NCI-H2227 (cell line): ENCODE data around the gene TIGD4.

Experiments used
- DNase-seq: peaks from one replicate; lab custom pipeline; 2025; ENCODE audit not compliant: unreplicated experiment; lab: John Stamatoyannopoulos, UW

TIGD4 gene

DNA sequence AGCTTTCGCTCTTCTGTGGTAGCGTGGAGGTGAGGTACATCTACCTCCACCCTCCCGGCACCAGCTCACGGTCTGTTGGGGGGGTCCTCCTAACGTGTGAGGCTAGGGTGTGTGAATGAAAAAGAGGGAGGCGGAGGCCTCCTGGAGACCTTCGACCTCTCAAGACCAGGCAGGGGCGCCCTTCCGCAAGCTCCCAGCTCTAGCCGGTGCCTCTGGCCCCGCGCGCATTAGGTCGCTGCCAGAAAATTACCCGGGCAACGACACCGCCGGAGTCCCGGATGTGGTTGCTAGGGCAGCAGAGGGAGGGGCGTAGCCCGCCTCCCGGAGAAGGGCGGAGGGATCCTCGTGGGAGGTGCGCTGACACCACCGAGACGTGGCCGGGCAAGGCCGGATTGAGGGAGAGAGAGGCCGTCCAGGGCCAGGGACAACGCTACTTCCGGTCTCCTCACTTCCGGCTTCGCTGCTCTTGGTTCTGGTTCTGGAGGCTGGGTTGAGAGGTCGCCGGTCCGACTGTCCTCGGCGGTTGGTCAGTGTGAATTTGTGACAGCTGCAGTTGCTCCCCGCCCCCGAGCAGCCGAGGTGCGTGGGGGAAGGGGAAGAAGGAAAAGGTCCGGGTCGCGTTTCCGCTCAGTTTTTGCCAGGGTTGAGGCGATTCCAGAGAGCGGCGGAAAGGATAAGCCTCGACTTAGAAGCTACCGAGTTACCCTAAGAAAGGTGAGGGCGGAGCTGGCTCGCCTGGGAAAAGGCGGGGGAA, at the start of gene TIGD4, which contains the start of gene ARFIP1:
Gene TIGD4, minus strand, starts transcription at position 218 of the 754 bp plus-strand sequence. CDS start 8,726 bp downstream, outside the sequence.
Gene ARFIP1, plus strand, starts transcription at position 442 of the 754 bp plus-strand sequence. CDS start 49,680 bp downstream, outside the sequence.
- DNase-seq, result peak; percentile 95

DNA sequence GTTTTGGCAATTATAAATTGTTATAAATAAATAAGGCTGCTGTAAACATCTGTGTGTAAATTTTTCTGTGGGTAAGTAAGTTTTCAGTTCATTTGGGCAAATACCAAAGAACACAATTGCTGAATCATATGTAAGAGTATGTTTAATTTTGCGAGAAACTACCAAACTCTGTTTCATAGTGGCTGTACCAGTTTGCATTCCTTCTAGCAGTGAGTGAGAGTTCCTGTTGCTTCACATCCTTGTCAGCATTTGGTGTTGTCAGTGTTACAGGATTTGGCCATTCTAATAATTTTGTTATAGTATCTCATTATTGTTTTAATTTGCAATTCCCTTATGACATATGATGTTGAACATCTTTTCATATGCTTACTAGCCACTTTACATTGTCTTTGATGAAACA, 48.6 kb upstream of the TIGD4 start:
- DNase-seq, result no peak

DNA sequence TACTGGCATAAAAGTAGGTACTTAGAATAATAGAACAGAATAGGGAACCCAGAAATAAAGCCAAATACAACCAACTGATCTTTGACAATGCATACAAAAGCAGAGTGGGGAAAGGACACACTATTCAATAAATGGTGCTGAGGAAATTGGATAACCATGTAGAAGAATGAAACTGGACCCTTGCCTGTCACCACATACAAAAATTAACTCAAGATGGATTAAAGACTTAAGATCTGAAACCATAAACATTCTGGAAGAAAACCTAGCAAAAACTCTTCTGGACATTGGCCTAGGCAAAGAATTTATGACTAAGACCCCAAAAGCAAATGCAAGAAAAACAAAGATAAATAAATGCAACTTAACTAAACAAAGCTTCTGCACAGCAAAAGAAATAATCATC, 45.8 kb upstream of the TIGD4 start:
- no peak for DNase-seq

DNA sequence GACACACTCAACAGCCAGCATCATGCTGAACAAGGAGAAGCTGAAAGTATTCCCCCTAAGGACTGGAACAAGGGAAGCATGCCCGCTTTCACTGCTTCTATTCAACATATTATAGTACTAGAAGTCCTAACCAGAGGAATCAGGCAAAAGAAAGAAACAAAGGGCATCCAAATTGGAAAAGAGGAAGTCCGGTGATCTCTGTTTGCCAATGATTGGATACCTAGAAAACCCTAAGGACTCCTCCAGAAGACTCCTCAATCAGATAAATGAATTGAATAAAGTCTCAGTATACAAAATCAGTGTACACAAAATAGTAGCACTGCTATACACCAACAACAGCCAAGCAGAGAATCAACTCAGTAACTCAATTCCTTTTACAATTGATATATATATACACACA, 45.0 kb upstream of the TIGD4 start:
- no peak for DNase-seq

DNA sequence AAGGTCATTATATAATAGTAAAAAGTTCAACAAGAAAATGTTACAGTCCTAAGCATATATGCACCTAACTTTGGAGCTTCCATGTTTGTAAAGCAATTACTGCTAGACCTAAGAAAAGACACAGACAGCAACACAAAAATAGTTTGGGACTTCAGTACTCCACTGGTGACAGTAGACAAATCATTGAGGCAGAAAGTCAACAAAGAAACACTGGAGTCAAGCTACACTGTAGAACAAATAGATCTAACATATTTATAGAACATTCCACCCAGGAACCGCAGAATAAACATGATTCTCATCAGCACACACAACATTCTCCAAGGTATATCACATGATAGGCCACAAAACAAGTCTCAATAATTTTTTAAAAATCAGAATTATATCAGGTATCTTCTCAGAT, 42.8 kb upstream of the TIGD4 start:
- DNase-seq, result no peak

DNA sequence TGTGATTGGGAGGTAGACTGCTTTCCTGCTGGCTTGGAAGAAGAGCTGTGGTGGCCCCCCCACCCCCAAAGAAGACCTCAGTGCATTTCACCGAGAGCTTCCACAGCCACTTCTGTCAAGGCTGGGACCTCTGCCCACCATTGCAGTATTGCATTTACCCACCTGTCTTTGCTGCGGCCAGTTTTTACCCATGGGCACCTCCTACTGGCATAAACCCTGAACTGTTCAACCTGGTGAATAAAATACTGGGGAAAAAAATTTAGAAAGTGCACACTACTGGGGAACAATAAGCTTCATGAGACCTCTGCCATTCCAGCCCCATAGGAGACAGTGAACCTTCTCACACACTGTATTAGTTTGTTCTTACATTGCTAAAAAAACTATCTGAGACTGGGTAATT, 40.5 kb upstream of the TIGD4 start:
- DNase-seq, result no peak

DNA sequence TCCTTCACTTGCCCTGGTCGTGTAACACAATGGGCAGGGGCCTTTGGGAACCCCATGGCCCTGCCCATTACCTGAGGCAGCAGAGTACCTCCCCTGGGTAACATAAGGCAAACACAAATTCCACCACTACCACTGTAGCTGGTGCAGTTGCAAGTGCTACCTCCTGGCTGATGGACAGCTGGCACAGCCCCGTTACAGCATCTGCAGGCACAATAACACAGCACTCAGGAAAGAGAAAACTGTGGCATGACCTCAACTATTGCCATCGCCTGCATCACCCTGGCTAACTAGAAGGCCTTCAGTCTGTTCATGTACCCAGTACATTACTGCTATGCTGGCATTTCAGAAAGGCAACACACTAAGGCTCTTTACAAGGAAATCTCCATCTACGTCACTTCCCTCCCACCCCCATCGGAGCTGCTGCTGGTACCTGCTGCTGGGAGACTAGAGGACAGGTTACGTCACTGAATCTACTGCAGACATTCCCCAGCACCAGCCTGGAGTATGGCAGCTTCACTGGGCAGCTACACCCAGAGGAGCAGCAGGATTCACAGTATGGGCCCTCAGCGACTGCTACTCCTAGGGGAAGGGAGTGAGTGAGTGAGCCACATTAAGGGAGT, 39.6 kb upstream of the TIGD4 start:
- no peak for DNase-seq

DNA sequence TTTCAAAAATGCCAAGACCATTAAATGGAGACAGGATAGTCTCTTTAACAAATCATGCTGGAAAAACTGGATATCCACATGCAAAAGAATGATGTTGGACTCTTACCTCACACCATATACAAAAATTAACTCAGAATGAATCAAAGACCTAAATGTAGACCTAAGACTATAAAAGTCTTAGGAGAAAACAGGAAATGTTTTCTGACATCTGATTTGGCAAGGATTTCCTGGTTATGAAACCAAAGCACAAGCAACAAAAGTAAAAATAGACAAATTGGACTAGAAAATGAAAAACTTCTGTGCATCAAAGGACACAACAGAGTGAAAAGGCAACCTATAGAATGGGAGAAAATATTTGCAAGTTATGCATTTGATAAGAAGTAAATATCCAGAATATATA, 37.8 kb upstream of the TIGD4 start:
- no peak for DNase-seq

DNA sequence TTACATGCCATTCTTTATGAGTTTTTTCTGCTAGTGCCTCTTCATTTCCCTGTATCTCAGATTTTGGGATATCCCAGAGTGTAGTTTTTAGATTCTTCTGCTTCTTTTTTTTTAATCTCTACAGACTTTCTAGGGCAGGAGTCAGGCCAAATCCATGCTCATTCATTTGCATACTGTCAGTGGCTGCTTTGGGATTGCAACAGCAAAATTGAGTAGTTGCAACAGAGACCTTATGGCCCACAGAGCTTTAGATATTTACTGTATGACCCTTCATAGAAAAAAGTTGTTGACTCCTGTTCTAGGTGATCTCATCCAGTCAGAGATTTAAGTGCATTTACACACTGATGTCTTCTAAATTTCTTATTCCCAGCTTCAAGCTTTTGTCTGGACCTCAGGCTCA, 35.5 kb upstream of the TIGD4 start:
- DNase-seq, result no peak

DNA sequence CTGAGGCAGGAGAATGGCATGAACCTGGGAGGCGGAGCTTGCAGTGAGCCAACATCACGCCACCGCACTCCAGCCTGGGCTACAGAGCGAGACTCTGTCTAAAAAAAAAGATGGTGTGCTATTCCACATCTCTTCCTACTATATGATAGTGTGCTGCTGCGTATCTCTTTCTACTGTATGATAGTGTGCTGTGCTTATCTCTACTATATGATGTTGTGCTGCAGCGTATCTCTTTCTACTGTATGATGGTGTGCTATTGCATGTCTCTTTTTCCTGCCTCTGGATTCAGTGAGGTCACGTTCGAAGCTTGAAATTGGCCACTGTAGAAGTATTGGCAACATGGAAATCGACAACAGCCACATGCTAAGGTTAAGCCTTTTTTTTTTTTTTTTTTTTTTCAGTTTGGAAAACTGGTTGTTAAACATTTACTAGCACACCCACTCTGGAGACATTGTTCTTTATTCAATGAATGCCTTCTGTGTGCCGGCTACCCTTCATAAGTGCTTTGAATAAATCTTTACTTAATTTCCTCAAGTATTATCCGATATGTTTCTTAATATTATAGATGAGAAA, 31.3 kb upstream of the TIGD4 start:
- DNase-seq, result no peak

DNA sequence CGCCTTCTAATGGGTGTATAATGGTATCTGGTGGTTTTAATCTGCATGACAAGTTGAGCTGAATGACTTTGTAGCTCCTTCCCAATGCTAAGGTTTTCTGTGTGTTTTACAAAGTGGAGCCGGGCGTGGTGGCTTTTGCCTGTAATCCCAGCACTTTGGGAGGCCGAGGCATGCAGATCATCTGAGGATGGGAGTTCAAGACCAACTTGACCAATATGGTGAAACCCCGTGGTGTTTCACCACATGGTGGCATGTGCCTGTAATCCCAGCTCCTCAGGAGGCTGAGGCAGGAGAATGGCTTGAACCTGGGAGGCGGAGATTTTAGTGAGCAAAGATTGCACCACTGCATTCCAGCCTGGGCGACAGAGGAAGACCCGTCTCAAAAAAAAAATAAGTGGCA, 29.1 kb upstream of the TIGD4 start:
- DNase-seq, result no peak

DNA sequence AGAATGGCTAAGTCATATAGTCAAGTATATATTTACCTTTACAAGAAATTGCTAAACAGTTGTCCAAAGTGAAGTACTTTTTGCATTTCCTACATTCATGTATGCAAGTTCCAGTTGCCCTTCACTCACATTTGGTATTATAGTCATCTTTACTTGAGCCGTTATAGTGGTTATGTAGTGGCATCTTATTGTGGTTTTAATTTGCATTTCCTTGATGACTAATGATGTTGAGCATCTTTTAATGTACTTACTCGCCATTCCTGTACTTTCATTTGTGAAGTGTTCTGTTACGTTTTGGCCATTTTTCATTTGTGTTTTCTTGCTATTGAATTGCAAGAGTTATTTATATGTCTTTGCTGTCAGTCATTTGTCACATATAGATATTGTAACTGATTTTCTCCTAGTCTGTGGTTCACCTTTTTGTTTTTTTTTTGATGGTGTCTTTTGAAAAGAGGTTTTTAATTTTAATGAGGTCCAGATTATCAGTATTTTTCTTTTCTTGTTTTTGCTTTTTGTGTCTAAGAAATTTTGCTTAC, 27.8 kb upstream of the TIGD4 start:
- DNase-seq, result no peak

DNA sequence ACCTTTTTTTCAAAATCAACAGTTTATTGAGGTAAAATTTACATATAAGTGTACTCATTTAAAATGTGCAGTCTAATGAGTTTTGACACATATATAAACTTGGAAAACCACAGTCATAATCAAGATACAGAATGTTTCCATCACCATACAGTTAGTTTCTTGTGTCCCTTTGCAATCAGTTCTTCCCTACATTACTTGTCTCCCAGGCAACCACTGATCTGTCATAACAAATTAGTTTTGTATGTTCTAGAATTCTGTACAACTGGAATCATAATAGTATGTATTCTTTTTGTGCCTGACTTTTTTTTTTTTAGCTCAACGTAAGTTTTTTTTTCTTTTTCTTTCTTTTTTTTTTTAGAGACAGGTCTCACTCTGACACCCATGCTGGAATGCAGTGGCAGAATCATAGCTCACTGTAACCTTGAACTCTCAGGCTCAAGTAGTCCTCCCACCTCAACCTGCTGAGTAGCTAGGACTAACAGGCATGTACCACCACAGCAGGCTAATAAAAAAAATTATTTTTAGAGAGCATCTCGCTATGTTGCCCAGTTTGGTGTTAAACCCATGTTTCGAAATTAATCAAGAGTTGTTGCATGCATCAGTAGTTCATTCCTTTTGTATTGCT, 27.1 kb upstream of the TIGD4 start:
- no peak for DNase-seq

DNA sequence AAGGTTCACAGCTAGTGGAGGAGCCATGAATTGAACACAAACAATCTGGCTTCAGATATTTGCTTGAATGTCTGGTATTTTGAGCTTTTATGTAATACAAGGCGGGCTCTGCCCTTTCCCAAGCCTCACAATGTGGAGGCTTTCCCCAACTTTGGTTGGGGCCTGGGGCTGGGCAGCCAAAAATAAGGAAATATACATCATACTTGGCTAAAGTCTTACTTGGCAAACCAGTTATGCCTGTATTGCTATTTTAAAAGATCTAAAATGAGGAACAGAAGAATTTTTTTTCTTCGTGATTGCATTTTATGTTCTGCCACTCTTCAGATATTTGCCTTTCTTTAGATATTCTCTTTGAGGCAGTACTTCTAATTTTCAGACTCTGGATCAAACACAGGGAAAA, 26.3 kb upstream of the TIGD4 start:
- no peak for DNase-seq

DNA sequence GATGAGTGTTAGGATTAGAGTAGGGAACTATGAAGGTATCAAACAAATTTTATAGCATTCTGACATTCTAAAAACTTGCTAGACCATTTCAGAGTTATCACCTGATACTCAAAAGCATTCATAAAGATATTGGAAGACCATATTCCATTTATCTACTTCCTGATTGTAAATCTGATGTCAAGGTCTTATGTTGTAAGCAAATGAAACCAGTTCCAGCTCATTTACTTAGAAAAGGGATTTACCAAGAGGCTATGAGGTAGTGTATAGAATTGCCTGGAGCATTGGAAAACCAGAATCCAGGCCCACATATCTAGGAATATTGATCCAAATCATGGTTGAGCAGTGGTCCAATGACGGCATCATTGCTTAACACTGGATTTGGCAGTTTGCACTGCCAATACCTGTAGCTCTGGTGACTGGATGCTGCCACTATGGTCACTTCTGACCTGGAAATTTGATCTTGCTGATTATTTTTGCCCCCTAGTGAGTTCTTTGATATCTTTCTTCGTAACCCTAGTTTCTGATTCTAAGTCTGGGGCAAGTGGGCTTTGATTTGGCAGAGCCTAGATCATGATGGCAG, 25.6 kb upstream of the TIGD4 start:
- DNase-seq, result no peak

DNA sequence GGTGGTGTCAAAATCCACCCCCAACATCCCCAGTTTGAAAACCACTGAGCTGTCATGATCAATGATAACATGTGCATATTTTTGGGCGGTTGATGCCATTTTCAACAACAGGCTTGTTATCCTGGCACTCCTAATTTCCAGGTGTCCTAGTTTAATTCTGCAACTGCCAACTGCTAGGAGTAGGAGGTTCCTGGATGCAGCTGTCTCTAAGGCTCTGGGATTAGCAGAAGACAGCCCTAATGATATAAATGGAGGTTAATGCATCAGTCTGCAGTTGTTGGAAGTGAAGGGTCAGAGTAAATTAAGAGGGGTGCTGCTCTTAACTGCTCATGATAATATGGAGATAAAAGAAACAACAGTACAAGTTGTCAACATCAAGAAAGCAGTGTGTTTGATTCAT, 24.0 kb upstream of the TIGD4 start:
- no peak for DNase-seq

DNA sequence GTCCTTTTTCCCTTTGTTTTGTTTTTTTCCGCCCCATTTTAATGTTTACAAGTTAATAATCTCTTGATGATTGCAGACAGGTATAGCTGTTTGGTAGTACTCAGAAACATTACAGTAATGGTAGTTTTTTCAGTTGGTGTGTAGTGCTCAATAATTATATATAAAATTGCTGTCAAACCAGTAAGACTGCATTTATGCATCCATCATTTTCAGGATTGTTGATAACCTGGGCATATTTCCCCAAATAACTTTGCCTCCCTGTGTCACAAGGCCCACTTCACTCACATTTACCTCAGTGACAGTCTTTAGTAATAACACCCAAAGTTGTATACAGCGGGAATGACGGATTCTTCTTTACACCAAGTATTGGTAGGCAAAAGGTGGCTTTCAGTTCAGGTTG, 16.4 kb upstream of the TIGD4 start:
- no peak for DNase-seq

DNA sequence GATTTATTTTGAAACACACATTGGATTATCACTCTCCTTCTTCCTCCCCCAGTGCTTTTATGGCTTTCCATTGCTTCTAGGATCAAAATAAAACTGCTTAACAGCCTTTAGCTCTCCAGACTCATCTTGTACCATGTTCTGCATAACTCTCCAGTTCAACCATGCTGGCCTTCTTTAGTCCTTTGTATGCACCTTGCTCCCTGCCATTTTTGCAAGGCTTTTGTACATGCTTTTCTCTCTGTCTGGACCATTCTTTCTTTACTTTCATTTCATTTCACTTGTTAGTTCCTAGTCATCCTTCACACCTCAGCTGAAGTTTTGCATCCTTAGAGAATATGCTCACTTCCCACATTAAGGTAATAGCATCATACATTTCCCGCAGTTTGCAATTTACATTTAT, 7.1 kb upstream of the TIGD4 start:
- DNase-seq, result no peak

DNA sequence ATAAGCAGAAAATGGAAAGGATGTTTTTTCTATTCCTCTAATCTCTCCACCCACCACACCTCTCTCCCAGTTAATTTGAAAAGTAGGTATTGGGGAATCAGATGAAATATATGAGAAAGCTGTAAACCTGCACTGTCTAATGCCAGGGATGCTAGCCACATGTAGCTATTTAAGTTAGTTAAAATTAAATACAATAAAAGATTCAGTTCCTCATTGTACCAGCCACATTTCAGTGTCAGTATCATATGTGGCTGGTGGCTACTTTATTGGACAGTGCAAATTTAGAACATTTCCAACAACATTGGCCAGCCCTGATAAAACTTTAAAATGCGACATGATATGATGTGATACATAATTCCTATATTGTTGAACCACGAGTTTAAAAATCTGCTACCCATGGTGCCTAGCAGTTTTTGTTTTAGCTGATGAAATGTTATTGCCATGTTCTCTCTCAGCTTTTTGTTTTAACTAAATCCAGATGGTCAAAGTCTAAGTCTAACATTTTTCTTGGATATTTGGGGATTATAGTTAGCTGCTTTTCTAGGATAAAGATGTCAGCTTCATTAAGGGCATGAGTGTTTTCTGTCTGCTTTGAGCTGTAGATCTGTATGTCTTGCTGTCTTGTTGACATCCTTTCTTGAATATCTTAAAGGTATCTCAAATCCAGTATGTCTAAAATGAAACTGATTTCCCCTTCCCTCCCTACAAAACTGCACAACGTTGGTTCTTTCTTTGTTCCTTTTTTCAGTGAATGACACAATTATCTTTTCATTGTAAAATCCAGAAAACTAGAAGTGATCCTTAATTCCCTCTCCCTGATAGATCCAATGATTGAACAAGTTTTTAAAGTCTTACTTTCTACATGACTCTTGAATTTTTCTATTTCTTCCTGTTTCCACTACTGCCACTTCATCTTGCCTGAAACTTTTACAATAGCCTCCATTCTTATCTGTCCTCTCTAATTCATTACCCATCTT, 6.4 kb upstream of the TIGD4 start:
- DNase-seq, result no peak
